Smooth muscle cell (in vitro differentiated cells): ENCODE data around the gene WBP2. TPM values are rescaled to one million over a fixed set of nuclear protein-coding genes. Genes with fewer than 3 reads are reported as not detected.

ENCODE experiments used
- DNase-seq: peaks from one replicate; lab custom pipeline; 2025; ENCODE audit not compliant: unreplicated experiment; lab: John Stamatoyannopoulos, UW
- H2AFZ ChIP-seq: fragments of 200-600 bp; sonication (generic); 2 replicates; pipeline ENCODE4 v1.6.0; 2016; ENCODE audit warnings: antibody characterized with exemption, low read depth, mild to moderate bottlenecking
- H3F3A ChIP-seq: fragments of 200-600 bp; sonication (generic); 2 replicates; pipeline ENCODE4 v1.6.0; 2017; ENCODE audit warnings: antibody characterized with exemption, low read depth
- H3K27ac ChIP-seq: fragments of 200-600 bp; sonication (generic); 2 replicates; pipeline ENCODE4 v1.5.1; 2016; ENCODE audit warnings: low read depth, mild to moderate bottlenecking
- H3K27me3 ChIP-seq: fragments of 200-600 bp; sonication (generic); 2 replicates; pipeline ENCODE4 v1.6.1; 2016; ENCODE audit warnings: low read depth, mild to moderate bottlenecking
- H3K36me3 ChIP-seq: fragments of 200-600 bp; sonication (generic); 2 replicates; pipeline ENCODE4 v1.5.1; 2016; ENCODE audit warnings: low read depth
- H3K4me1 ChIP-seq: fragments of 200-600 bp; sonication (generic); 2 replicates; pipeline ENCODE4 v1.5.1; 2016; ENCODE audit warnings: low read depth
- H3K4me2 ChIP-seq: fragments of 200-600 bp; sonication (generic); 2 replicates; pipeline ENCODE4 v1.6.0; 2016; ENCODE audit warnings: mild to moderate bottlenecking
- H3K4me3 ChIP-seq: fragments of 200-600 bp; sonication (generic); 2 replicates; pipeline ENCODE4 v1.5.1; 2016; ENCODE audit warnings: mild to moderate bottlenecking
- H3K79me2 ChIP-seq: fragments of 200-600 bp; sonication (generic); 2 replicates; pipeline ENCODE4 v1.6.0; 2016; ENCODE audit warnings: low read depth, mild to moderate bottlenecking
- H3K9ac ChIP-seq: fragments of 200-600 bp; sonication (generic); 2 replicates; pipeline ENCODE4 v1.6.0; 2016; ENCODE audit warnings: low read depth
- H3K9me3 ChIP-seq: fragments of 200-600 bp; sonication (generic); replicated peaks from 2 replicates; pipeline ENCODE4 v1.5.1; 2016; ENCODE audit warnings: low read depth
- H4K20me1 ChIP-seq: fragments of 200-600 bp; sonication (generic); 2 replicates; pipeline ENCODE4 v1.6.0; 2016; ENCODE audit warnings: low read depth
- CTCF ChIP-seq: fragments of 200-600 bp; sonication (generic); IDR thresholded peaks from 2 replicates; pipeline ENCODE4 v1.5.1; 2017; ENCODE audit warnings: borderline replicate concordance, mild to moderate bottlenecking, antibody characterized with exemption; ENCODE audit not compliant: insufficient read depth, poor library complexity, severe bottlenecking
- WGBS: methylation state at CpG from one replicate; pipeline ENCODE4 v1.1.7; 2016; ENCODE audit warnings: low lambda C conversion rate; 5-methylcytosine and 5-hydroxymethylcytosine counted together
- polyA plus RNA-seq: library from polyadenylated mRNA; unstranded; fragments of >200 nt; fragmentation: Nextera tagmentation; extraction: Ambion mirVana; gene quantifications from 2 replicates; pipeline ENCODE4 v1.2.1, GENCODE V29; 2016
- total RNA-seq: library from RNA; depleted of rRNA; stranded (reverse); fragments of >200 nt; gene quantifications from 2 replicates; pipeline ENCODE4 v1.2.3, GENCODE V29; 2014

WBP2 gene
- total and polyA plus RNA-seq, 2 experiments from 2014 or later: 26.4 to 91.4 TPM

- Histone ChIP-seq H3F3A (no peaks in the 10 kb centered on the region), H3K4me3 (no peak overlapping the region), H3K27ac (no peak overlapping the region), H3K4me2 (peak overlapping the region; percentile 77), H3K27me3 (no peaks in the 10 kb centered on the region), H3K4me1 (no peaks in the 10 kb centered on the region), H3K9me3 (no peaks in the 10 kb centered on the region), H4K20me1 (no peaks in the 10 kb centered on the region), H3K79me2 (no peaks in the 10 kb centered on the region), H3K36me3 (no peaks in the 10 kb centered on the region), H2AFZ (no peak overlapping the region), H3K9ac (no peak overlapping the region)
- WGBS: 88% methylated on average over 14 of the region's 14 CpGs
- no peak for TF ChIP-seq CTCF
- no peak for DNase-seq
Observed at GRCh38 chr17:75826561-75827307, 28.4 kb downstream of the WBP2 start.

- no peak for DNase-seq
- Histone ChIP-seq H3K9me3 (no peaks in the 10 kb centered on the region), H3K27me3 (no peaks in the 10 kb centered on the region), H2AFZ (no peak overlapping the region), H3K9ac (no peak overlapping the region), H3F3A (no peaks in the 10 kb centered on the region), H4K20me1 (no peaks in the 10 kb centered on the region), H3K36me3 (no peaks in the 10 kb centered on the region), H3K4me3 (no peak overlapping the region), H3K27ac (no peak overlapping the region), H3K79me2 (no peaks in the 10 kb centered on the region), H3K4me2 (no peak overlapping the region), H3K4me1 (no peaks in the 10 kb centered on the region)
- 90% methylated on average over 12 of the region's 12 CpGs for whole genome bisulfite sequencing
- no peak for TF ChIP-seq CTCF
Observed at GRCh38 chr17:75825748-75826370, 29.3 kb downstream of the WBP2 start.

GRCh38 chr17:75825149-75825552 lies 30.0 kb downstream of the WBP2 start:
- no peak for DNase-seq
- Histone ChIP-seq H2AFZ (no peak overlapping the region), H3K79me2 (no peaks in the 10 kb centered on the region), H3F3A (no peaks in the 10 kb centered on the region), H4K20me1 (no peaks in the 10 kb centered on the region), H3K4me1 (no peaks in the 10 kb centered on the region), H3K4me2 (no peak overlapping the region), H3K9ac (no peak overlapping the region), H3K9me3 (no peaks in the 10 kb centered on the region), H3K36me3 (no peaks in the 10 kb centered on the region), H3K27me3 (no peaks in the 10 kb centered on the region), H3K4me3 (no peak overlapping the region), H3K27ac (no peak overlapping the region)
- TF ChIP-seq CTCF: no peak
- WGBS: 100% methylated on average over 8 of the region's 13 CpGs
